GM12878 (cell line): Measurements from ENCODE around the gene TOP2A. TPM values are rescaled to one million over a fixed set of nuclear protein-coding genes. Genes with fewer than 3 reads are reported as not detected.

Experiments
- BACH1 ChIP-seq: fragments of 450-650 bp; IDR thresholded peaks from 2 replicates; pipeline ENCODE4 v1.6.1; 2017; ENCODE audit warnings: mild to moderate bottlenecking, borderline replicate concordance
- CHD1 ChIP-seq: IDR thresholded peaks from 2 replicates; pipeline ENCODE4 v1.6.1; 2012; ENCODE audit warnings: low read depth, low read length, improper control_type of control experiment
- CREB1 ChIP-seq: IDR thresholded peaks from 2 replicates; pipeline ENCODE4 v1.6.1; 2012; ENCODE audit warnings: low read depth, mild to moderate bottlenecking, inconsistent platforms
- CREM ChIP-seq: IDR thresholded peaks from 2 replicates; pipeline ENCODE4 v1.6.1; 2014; ENCODE audit warnings: antibody characterized with exemption, low read depth
- CTCF ChIP-seq, 3 experiments: IDR thresholded peaks in 2 of 3; conservative IDR thresholded peaks in 1 of 3; 2 replicates each; pipeline ENCODE4 v1.5.1; 2011; ENCODE audit warnings: low read depth in 3 of 3, low read length in 3 of 3, mild to moderate bottlenecking in 3 of 3, control low read depth in 2 of 3, moderate library complexity in 2 of 3, inconsistent platforms in 1 of 3, mixed read lengths in 1 of 3; ENCODE audit not compliant: control insufficient read depth in 2 of 3, insufficient read depth in 1 of 3; ENCODE audit errors: extremely low read depth in 1 of 3
- FOS ChIP-seq: IDR thresholded peaks from 3 replicates; pipeline ENCODE4 v1.6.1; 2011; ENCODE audit warnings: borderline replicate concordance; ENCODE audit not compliant: insufficient read length; ENCODE audit errors: extremely low read depth
- HDAC2 ChIP-seq: fragments of 200-600 bp; sonication (generic); IDR thresholded peaks from 2 replicates; pipeline ENCODE4 v1.6.1; 2017
- HDGF ChIP-seq: fragments of 450-650 bp; IDR thresholded peaks from 2 replicates; pipeline ENCODE4 v1.6.1; 2016; ENCODE audit warnings: antibody characterized with exemption
- IKZF1 ChIP-seq: fragments of 450-650 bp; conservative IDR thresholded peaks from 2 replicates; pipeline ENCODE4 v1.6.1; 2017; ENCODE audit warnings: antibody characterized with exemption, mild to moderate bottlenecking
- LARP7 ChIP-seq: fragments of 450-650 bp; IDR thresholded peaks from 2 replicates; pipeline ENCODE4 v1.6.1; 2017; ENCODE audit warnings: mild to moderate bottlenecking
- MAX ChIP-seq: IDR thresholded peaks from 2 replicates; pipeline ENCODE4 v1.6.1; 2012; ENCODE audit warnings: low read depth, low read length, improper control_type of control experiment
- MEF2B ChIP-seq: fragments of 450-650 bp; IDR thresholded peaks from 2 replicates; pipeline ENCODE4 v1.6.1; 2018; ENCODE audit warnings: mild to moderate bottlenecking, moderate library complexity; ENCODE audit not compliant: partially characterized antibody, poor library complexity, severe bottlenecking
- PBX3 ChIP-seq: IDR thresholded peaks from 2 replicates; pipeline ENCODE4 v1.6.1; 2011; ENCODE audit warnings: mild to moderate bottlenecking, low read depth, low read length, moderate library complexity; ENCODE audit not compliant: insufficient replicate concordance
- PKNOX1 ChIP-seq: fragments of 450-650 bp; IDR thresholded peaks from 2 replicates; pipeline ENCODE4 v1.6.1; 2016; ENCODE audit warnings: mild to moderate bottlenecking
- POLR2AphosphoS2 ChIP-seq: IDR thresholded peaks from 2 replicates; pipeline ENCODE4 v1.6.1; 2011; ENCODE audit warnings: low read depth, mild to moderate bottlenecking, low read length, improper control_type of control experiment, moderate library complexity
- RAD21 ChIP-seq: IDR thresholded peaks from 2 replicates; pipeline ENCODE4 v1.6.1; 2011; ENCODE audit warnings: mild to moderate bottlenecking, low read depth, low read length, moderate library complexity; ENCODE audit not compliant: insufficient read depth
- RAD51 ChIP-seq: fragments of 450-650 bp; IDR thresholded peaks from 2 replicates; pipeline ENCODE4 v1.6.1; 2016; ENCODE audit warnings: moderate library complexity, mild to moderate bottlenecking, inconsistent platforms
- SP1 ChIP-seq: IDR thresholded peaks from one replicate; pipeline ENCODE4 v1.6.1; 2011; ENCODE audit warnings: low read depth, low read length
- SRF ChIP-seq, 2 experiments: IDR thresholded peaks; 2 replicates each; pipeline ENCODE4 v1.6.1; 2011; ENCODE audit warnings: low read depth in 2 of 2, low read length in 2 of 2, mild to moderate bottlenecking in 1 of 2, moderate library complexity in 1 of 2
- TAF1 ChIP-seq: IDR thresholded peaks from 2 replicates; pipeline ENCODE4 v1.6.1; 2011; ENCODE audit warnings: mild to moderate bottlenecking, low read depth, low read length, borderline replicate concordance
- TCF3 ChIP-seq: IDR thresholded peaks from 2 replicates; pipeline ENCODE4 v1.6.1; 2012; ENCODE audit warnings: low read depth, mild to moderate bottlenecking, low read length, borderline replicate concordance; ENCODE audit not compliant: insufficient read depth
- TCF7 ChIP-seq: IDR thresholded peaks from 2 replicates; pipeline ENCODE4 v1.6.1; 2014; ENCODE audit warnings: antibody characterized with exemption, borderline replicate concordance
- YBX1 ChIP-seq: fragments of 450-650 bp; IDR thresholded peaks from 2 replicates; pipeline ENCODE4 v1.6.1; 2016; ENCODE audit warnings: antibody characterized with exemption
- ZNF384 ChIP-seq: IDR thresholded peaks from 2 replicates; pipeline ENCODE4 v1.6.1; 2012; ENCODE audit warnings: low read depth, mild to moderate bottlenecking, low read length, improper control_type of control experiment, borderline replicate concordance
- ZSCAN29 ChIP-seq: fragments of 450-650 bp; IDR thresholded peaks from 2 replicates; pipeline ENCODE4 v1.6.1; 2017; ENCODE audit warnings: mild to moderate bottlenecking, moderate library complexity
- ZZZ3 ChIP-seq: IDR thresholded peaks from 2 replicates; pipeline ENCODE4 v1.6.1; 2011; ENCODE audit warnings: low read depth; ENCODE audit not compliant: control insufficient read depth, insufficient read length
- polyA plus RNA-seq, 11 experiments: library from polyadenylated mRNA; depleted of rRNA in 4 of 11; unstranded in 6 of 11; stranded (reverse) in 5 of 11; fragments of >200 nt; fragmentation: Nextera tagmentation in 4 of 11; fragmentation: Illumina TruSeq in 1 of 11; extraction: Ambion mirVana in 4 of 11; extraction: Trizol in 1 of 11; gene quantifications; 1 replicate in 1 of 11; 2 replicates in 10 of 11; pipeline versions ENCODE4 v1.2.1 to v1.2.3, GENCODE V29; 2011 to 2016; ENCODE audit warnings: inconsistent platforms in 2 of 11, missing spikeins in 2 of 11, low read depth in 1 of 11
- total RNA-seq, 4 experiments: library from RNA; depleted of rRNA in 3 of 4; stranded (reverse); fragments of >200 nt in 3 of 4; fragmentation: Illumina TruSeq in 1 of 4; extraction: Trizol in 1 of 4; gene quantifications; 2 replicates each; pipeline versions ENCODE4 v1.2.1 to v1.2.3, GENCODE V29; 2013 to 2021
- TF ChIP-seq, protein P1 (sequence below): IDR thresholded peaks from 2 replicates; pipeline ENCODE4 v1.6.1; 2012; ENCODE audit warnings: low read depth, low read length, improper control_type of control experiment

TOP2A gene
- total and polyA plus RNA-seq, 10 of the 15 experiments (the other 5 are each of a cell fraction or from before 2014, with no cell fraction given), result 117 to 275 (median 232) TPM

DNA sequence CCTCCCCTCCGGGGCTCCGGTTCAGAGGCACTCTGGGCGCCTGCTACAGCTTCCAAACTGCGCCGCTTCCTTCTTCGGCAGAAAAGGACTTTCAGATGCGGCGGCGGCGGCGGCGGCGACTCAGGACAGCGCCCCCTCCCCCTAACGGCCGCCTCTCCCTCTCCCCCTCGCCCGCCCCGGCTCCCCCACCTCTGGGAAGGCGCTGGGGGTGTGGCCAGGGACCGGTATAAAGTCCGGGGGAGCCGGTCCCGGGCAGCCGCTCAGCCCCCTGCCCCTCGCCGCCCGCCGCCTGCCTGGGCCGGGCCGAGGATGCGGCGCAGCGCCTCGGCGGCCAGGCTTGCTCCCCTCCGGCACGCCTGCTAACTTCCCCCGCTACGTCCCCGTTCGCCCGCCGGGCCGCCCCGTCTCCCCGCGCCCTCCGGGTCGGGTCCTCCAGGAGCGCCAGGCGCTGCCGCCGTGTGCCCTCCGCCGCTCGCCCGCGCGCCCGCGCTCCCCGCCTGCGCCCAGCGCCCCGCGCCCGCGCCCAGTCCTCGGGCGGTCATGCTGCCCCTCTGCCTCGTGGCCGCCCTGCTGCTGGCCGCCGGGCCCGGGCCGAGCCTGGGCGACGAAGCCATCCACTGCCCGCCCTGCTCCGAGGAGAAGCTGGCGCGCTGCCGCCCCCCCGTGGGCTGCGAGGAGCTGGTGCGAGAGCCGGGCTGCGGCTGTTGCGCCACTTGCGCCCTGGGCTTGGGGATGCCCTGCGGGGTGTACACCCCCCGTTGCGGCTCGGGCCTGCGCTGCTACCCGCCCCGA, 25.7 kb upstream of the TOP2A start, which contains the start of gene IGFBP4 (continued):
- no peak for TF ChIP-seq PKNOX1
- TF ChIP-seq CREB1, result no peak
- TF ChIP-seq HDGF, result no peak
- TF ChIP-seq SP1, result no peak
- peak; percentile 86; the same call in 1 of the 2 replicates for TF ChIP-seq LARP7
- no peak for TF ChIP-seq TCF3
- peak; percentile 46 to 72 (median 71) for TF ChIP-seq CTCF (IDR thresholded peaks at IDR 0.05 in 2 of 3, conservative IDR thresholded peaks at IDR 0.05 in 1 of 3; ENCODE audit: control insufficient read depth in 2 of 3, extremely low read depth in 1 of 3, insufficient read depth in 1 of 3, low read depth in 3 of 3, low read length in 3 of 3)
- TF ChIP-seq MEF2B, result no peak
- no peak for TF ChIP-seq CREM
- TF ChIP-seq FOS, result no peak
- TF ChIP-seq TAF1, result no peak
- TF ChIP-seq HDAC2, result no peak
- TF ChIP-seq POLR2AphosphoS2, result no peak
- no peak for TF ChIP-seq ZZZ3
- peak; percentile 79 for TF ChIP-seq IKZF1
- TF ChIP-seq RAD51, result no peak
- TF ChIP-seq YBX1, result no peak
- TF ChIP-seq MAX, result no peak; the same call in 1 of the 2 replicates
- TF ChIP-seq, protein P1, sequence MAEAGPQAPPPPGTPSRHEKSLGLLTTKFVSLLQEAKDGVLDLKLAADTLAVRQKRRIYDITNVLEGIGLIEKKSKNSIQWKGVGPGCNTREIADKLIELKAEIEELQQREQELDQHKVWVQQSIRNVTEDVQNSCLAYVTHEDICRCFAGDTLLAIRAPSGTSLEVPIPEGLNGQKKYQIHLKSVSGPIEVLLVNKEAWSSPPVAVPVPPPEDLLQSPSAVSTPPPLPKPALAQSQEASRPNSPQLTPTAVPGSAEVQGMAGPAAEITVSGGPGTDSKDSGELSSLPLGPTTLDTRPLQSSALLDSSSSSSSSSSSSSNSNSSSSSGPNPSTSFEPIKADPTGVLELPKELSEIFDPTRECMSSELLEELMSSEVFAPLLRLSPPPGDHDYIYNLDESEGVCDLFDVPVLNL, result no peak
- TF ChIP-seq RAD21, result peak; percentile 33; the same call in 1 of the 2 replicates
- no peak for TF ChIP-seq CHD1
- no peak for TF ChIP-seq TCF7
- TF ChIP-seq BACH1, result no peak
- no peak for TF ChIP-seq PBX3
- TF ChIP-seq ZSCAN29, result no peak
- TF ChIP-seq ZNF384, result no peak
- no peak for TF ChIP-seq SRF (IDR thresholded peaks at IDR 0.05; ENCODE audit: low read depth in 2 of 2, low read length in 2 of 2)
